Fibroblast of villous mesenchyme (primary cell): ENCODE data around the gene CLK4. TPM values are rescaled to one million over a fixed set of nuclear protein-coding genes. Genes with fewer than 3 reads are reported as not detected.

Experiments used
- DNase-seq: peaks from one replicate; pipeline ENCODE4 v3.0.0-alpha.2; 2010; ENCODE audit warnings: low read depth
- H3K4me3 ChIP-seq: 2 replicates; pipeline ENCODE4 v1.5.1; 2011; ENCODE audit warnings: low read depth, mild to moderate bottlenecking, low read length
- total RNA-seq: library from RNA; depleted of rRNA; stranded (reverse); fragments of >200 nt; gene quantifications from 2 replicates; pipeline ENCODE4 v1.2.3, GENCODE V29; 2012
- TF ChIP-seq, protein P1 (sequence below): IDR thresholded peaks from 2 replicates; pipeline ENCODE4 v1.5.1; 2012; ENCODE audit warnings: low read depth, mild to moderate bottlenecking, low read length; ENCODE audit not compliant: insufficient read depth

Gene CLK4
- total RNA-seq: 21.6 and 26.3 TPM in 2 replicates

DNA sequence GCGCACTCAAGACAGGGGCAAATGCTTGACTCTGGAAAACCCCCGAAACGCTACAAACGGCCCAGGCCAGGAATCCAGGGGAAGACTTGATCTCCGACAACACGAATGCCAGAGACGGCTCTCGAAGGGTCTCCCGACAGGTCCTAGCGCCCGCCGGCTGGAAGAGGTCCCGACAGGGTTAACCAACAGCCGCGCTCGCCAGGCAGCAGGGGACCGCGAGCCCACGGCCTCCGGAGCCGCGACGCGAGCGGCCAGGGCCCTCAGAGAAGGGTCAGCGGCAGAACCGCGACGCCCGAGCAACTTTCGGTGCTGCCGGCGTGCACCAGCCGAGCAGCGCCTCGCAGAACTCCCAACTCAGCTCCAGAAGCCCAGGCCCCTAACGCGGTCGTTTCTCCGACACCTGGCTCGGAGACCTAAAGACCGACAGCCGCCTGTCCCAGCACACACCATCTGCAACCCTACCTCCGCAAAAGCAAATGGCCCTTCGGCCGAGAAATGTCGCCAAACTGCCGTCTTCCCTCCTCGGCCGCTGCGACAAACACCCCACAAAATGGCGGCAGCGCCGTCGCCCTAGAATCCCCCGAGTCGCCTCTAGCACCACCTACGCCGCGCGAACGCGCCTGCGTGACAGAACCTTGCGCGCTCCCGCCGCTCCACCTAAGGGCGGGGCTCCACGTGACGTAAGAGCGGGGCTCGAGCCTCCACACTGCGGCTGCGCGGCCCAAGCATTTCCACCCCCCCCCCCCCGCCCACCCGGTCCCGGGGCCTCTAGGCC lies at the start of gene CLK4:
TSS of gene CLK4 (minus strand) at position 567 of the 775 bp plus-strand sequence. CDS start 3,634 bp downstream, outside the sequence.
- H3K4me3 ChIP-seq: peak within 1 kb of the TSS; percentile 82
- TF ChIP-seq, protein P1, sequence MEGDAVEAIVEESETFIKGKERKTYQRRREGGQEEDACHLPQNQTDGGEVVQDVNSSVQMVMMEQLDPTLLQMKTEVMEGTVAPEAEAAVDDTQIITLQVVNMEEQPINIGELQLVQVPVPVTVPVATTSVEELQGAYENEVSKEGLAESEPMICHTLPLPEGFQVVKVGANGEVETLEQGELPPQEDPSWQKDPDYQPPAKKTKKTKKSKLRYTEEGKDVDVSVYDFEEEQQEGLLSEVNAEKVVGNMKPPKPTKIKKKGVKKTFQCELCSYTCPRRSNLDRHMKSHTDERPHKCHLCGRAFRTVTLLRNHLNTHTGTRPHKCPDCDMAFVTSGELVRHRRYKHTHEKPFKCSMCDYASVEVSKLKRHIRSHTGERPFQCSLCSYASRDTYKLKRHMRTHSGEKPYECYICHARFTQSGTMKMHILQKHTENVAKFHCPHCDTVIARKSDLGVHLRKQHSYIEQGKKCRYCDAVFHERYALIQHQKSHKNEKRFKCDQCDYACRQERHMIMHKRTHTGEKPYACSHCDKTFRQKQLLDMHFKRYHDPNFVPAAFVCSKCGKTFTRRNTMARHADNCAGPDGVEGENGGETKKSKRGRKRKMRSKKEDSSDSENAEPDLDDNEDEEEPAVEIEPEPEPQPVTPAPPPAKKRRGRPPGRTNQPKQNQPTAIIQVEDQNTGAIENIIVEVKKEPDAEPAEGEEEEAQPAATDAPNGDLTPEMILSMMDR: no peak
- peak; percentile 94 for DNase-seq

DNA sequence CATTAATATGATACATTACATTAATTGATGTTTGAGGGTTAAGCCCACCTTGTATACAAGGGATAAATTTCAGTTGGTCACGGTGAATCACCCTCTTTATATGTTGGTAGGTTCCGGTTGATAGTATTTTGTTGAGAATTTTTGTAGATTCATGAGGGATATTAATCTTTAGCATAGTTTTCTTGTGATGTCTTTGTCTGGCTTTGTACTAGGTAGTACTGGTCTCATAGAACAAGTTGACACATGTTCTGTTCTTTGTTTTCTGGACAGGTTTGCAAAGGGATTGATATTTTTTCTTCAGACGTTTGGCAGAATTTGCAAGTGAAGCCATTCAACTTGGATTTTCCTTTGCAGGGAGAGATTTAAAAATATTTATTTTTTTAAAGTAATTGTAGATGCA lies 49.1 kb upstream of the CLK4 start:
- TF ChIP-seq, protein P1: no peak
- H3K4me3 ChIP-seq: no peak overlapping the region
- DNase-seq: no peak

DNA sequence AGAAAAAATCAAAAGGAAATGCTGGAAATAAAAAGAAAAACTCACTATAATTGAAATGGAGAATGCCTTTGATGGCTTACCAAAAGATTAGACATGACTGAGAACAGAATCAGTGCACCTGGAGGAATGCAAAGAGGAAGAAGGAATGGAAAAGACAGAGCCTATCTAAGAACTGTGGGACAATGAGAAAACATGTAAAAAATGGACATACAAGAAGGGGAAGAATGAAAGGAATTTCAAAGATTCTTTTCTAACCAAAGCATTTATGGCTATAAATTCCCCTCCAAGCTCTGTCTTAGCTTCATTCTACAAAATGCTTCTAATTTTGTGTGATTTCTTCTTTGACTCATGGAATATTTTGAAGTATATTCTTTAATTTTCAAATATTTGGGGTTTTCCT lies 47.5 kb upstream of the CLK4 start:
- TF ChIP-seq, protein P1: no peak
- H3K4me3 ChIP-seq: no peak overlapping the region
- DNase-seq: no peak

- TF ChIP-seq, protein P1: no peak
- no peak for DNase-seq
- H3K4me3 ChIP-seq: no peak overlapping the region
These were observed 47.0 kb upstream of the CLK4 start for GRCh38 chr5:178673801-178674295.

- DNase-seq: no peak
- TF ChIP-seq, protein P1: no peak
These were observed 45.8 kb upstream of the CLK4 start for GRCh38 chr5:178672630-178673029.

DNA sequence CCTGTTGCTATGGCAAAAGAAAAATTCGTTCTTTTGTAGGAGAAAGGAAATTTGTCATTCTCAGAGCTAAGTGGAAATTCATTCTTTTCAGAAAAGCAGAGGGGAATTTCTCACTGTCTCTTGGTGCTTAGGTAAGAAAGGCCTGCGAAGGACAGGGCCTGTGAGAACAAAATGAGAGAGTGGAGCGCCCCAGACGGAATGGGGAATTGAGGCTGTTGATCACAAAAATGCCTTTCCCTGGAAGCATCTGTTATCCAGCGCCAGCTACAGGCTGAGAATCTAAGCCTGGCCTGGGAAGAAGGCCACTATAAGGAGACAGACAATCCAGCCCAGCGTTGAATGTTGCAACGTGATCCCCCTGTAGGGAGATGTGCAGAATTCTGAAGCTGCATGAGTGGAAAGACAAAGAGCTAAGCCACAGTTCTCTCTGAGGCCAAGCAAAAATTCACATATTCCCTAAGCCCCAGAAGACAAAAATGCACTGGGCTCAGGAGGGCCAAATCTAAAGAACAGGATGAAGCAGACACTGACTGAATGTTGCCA lies 44.8 kb upstream of the CLK4 start:
- H3K4me3 ChIP-seq: no peak overlapping the region
- TF ChIP-seq, protein P1: no peak
- no peak for DNase-seq

More at GRCh38 chr5:178672630-178673029, 45.8 kb upstream of the CLK4 start:
- H3K4me3 ChIP-seq: no peak overlapping the region
